K562 (cell line): ENCODE measurements around the gene BAG2. TPM values are rescaled to one million over a fixed set of nuclear protein-coding genes. Genes with fewer than 3 reads are reported as not detected.

Experiments used
- ATAC-seq: fragments of 200-7000 bp; cut with Tn5 transposase; 3 replicates; pipeline ENCODE4 v1.9.1; 2020; ENCODE audit warnings: moderate library complexity
- BruUV-seq: library from RNA; stranded (reverse); fragments of 400-500 nt; replicated peaks from 2 replicates; lab custom pipeline; 2021; lab: Mats Ljungman, UMichigan
- CTCF ChIA-PET: fragments of 300-600 bp; formaldehyde crosslinking; extraction: SDS; loops from one replicate; lab custom pipeline; 2021; ENCODE audit warnings: low intra/inter-chr PET ratio; lab: Yijun Ruan, JAX
- POLR2A ChIA-PET: fragments of 300-600, 350-650 bp; sonication (Branson Sonifier 250); formaldehyde crosslinking; extraction: SDS; loops from one replicate; lab custom pipeline; 2021; ENCODE audit warnings: antibody characterized with exemption, inconsistent platforms; lab: Yijun Ruan, JAX
- DNase-seq, 4 experiments: peaks; one replicate each; pipeline versions ENCODE4 v3.0.0 to v3.0.0-alpha.2; 2011 to 2018; ENCODE audit warnings: low spot score in 3 of 4, mixed read lengths in 3 of 4; ENCODE audit errors: extremely low read depth in 1 of 4
- FAIRE-seq: peaks from 2 replicates; lab custom pipeline; 2011; peaks lifted over from hg19 to GRCh38; lab: Jason Lieb, UNC
- H2AFZ ChIP-seq: 2 replicates; pipeline ENCODE4 v1.6.0; 2011; ENCODE audit warnings: low read depth, low read length, control low read depth, inconsistent platforms
- H3K27ac ChIP-seq: fragments of 200-600 bp; 3 replicates; pipeline ENCODE4 v1.8.0; 2011; ENCODE audit warnings: low read depth, mild to moderate bottlenecking, control low read depth, inconsistent platforms, low read length, moderate library complexity, mixed read lengths; ENCODE audit errors: extremely low read depth
- H3K27me3 ChIP-seq, 2 experiments: fragments of 300-600 bp in 1 of 2; 2 replicates in 1 of 2; 3 replicates in 1 of 2; pipeline versions ENCODE4 v1.6.0 to v1.8.0; 2011; ENCODE audit warnings: inconsistent platforms in 2 of 2, low read length in 2 of 2, mild to moderate bottlenecking in 1 of 2, mixed read lengths in 1 of 2, moderate library complexity in 1 of 2; ENCODE audit not compliant: control insufficient read depth in 2 of 2, insufficient read depth in 2 of 2
- H3K36me3 ChIP-seq: fragments of 300-600 bp; 3 replicates; pipeline ENCODE4 v1.8.0; 2011; ENCODE audit warnings: mild to moderate bottlenecking, low read length, inconsistent platforms; ENCODE audit not compliant: control insufficient read depth, insufficient read depth
- H3K4me1 ChIP-seq, 2 experiments: fragments of 200-600 bp in 1 of 2; replicated peaks in 1 of 2; 2 replicates in 1 of 2; 3 replicates in 1 of 2; pipeline versions ENCODE4 v1.5.1 to v1.8.0; 2011; ENCODE audit warnings: inconsistent platforms in 2 of 2, low read length in 2 of 2, mild to moderate bottlenecking in 1 of 2, mixed read lengths in 1 of 2, moderate library complexity in 1 of 2; ENCODE audit not compliant: control insufficient read depth in 2 of 2, insufficient read depth in 2 of 2
- H3K4me2 ChIP-seq: 2 replicates; pipeline ENCODE4 v1.6.1; 2011; ENCODE audit warnings: low read length, control low read depth, inconsistent platforms, mixed read lengths; ENCODE audit not compliant: insufficient read depth
- H3K4me3 ChIP-seq: fragments of 200-600 bp; sonication (generic), shearing (Covaris generic); 2 replicates; pipeline ENCODE4 v1.5.1; 2016; ENCODE audit warnings: control low read depth, inconsistent platforms
- H3K79me2 ChIP-seq: fragments of 200-600 bp; 3 replicates; pipeline ENCODE4 v1.8.0; 2011; ENCODE audit warnings: low read length, inconsistent platforms; ENCODE audit not compliant: control insufficient read depth, insufficient read depth
- H3K9ac ChIP-seq, 2 experiments: 2 replicates each; pipeline versions ENCODE4 v1.6.0 to v1.6.1; 2011; ENCODE audit warnings: low read depth in 2 of 2, low read length in 2 of 2, control low read depth in 1 of 2, inconsistent platforms in 1 of 2, mild to moderate bottlenecking in 1 of 2, mixed read lengths in 1 of 2; ENCODE audit not compliant: insufficient read depth in 1 of 2
- H3K9me1 ChIP-seq: one replicate; pipeline ENCODE4 v1.6.0; 2011; ENCODE audit warnings: inconsistent platforms, mild to moderate bottlenecking, low read length, moderate library complexity; ENCODE audit not compliant: control insufficient read depth, insufficient read depth
- H3K9me3 ChIP-seq: replicated peaks from 2 replicates; pipeline ENCODE4 v1.5.1; 2011; ENCODE audit warnings: low read depth, low read length, inconsistent platforms; ENCODE audit not compliant: control insufficient read depth, insufficient read depth
- H4K20me1 ChIP-seq: replicated peaks from 2 replicates; pipeline ENCODE4 v1.6.1; 2011; ENCODE audit warnings: low read length, inconsistent platforms, mixed read lengths; ENCODE audit not compliant: control insufficient read depth, insufficient read depth
- WGBS: fragments of 100-300 bp; shearing (Covaris generic); methylation state at CpG from one replicate; pipeline ENCODE4 v1.1.6; 2016; ENCODE audit warnings: low coverage, mixed read lengths; ENCODE audit not compliant: insufficient coverage; ENCODE audit errors: missing lambda C conversion rate; 5-methylcytosine and 5-hydroxymethylcytosine counted together
- in situ Hi-C: fragments of 300-500 bp; cut with MboI; formaldehyde crosslinking; loops from 4 replicates; pipeline ENCODE4 v1.15.0; 2018; ENCODE audit warnings: inconsistent platforms, mixed read lengths
- intact Hi-C: fragments of 100-400 bp; cut with micrococcal nuclease; formaldehyde crosslinking; loops from 2 replicates; pipeline ENCODE4 v1.14.2; 2022
- polyA plus RNA-seq, 8 experiments: library from polyadenylated mRNA; depleted of rRNA in 4 of 8; stranded (reverse) in 5 of 8; unstranded in 3 of 8; fragments of >200 nt; fragmentation: Nextera tagmentation in 2 of 8; fragmentation: Illumina TruSeq in 1 of 8; extraction: Ambion mirVana in 2 of 8; extraction: Trizol in 1 of 8; gene quantifications; 2 replicates each; pipeline versions ENCODE4 v1.2.1 to v1.2.3, GENCODE V29; 2011 to 2014; ENCODE audit warnings: inconsistent platforms in 1 of 8, missing spikeins in 1 of 8
- total RNA-seq, 7 experiments: library from RNA; depleted of rRNA in 6 of 7; stranded (reverse); fragments of >200 nt in 6 of 7; fragmentation: Illumina TruSeq in 2 of 7; extraction: Trizol in 2 of 7; gene quantifications; 2 replicates each; pipeline versions ENCODE4 v1.2.1 to v1.2.3, GENCODE V29; 2011 to 2021; ENCODE audit warnings: low replicate concordance in 1 of 7
- TF ChIP-seq, protein P1 (sequence below), 2 experiments: fragments of 450-650 bp; formaldehyde crosslinking in 1 of 2; IDR thresholded peaks; 2 replicates each; pipeline versions ENCODE4 v1.4.0 to v1.6.1; 2014 to 2020; ENCODE audit warnings: mild to moderate bottlenecking in 2 of 2, borderline replicate concordance in 1 of 2, low read depth in 1 of 2
- TF ChIP-seq, protein P2 (sequence below), 2 experiments: fragments of 450-650 bp in 1 of 2; sonication (generic) in 1 of 2; formaldehyde crosslinking in 1 of 2; IDR thresholded peaks; 2 replicates each; pipeline versions ENCODE4 v1.7.1 to v1.9.0; 2016 to 2022; ENCODE audit warnings: inconsistent platforms in 1 of 2, mild to moderate bottlenecking in 1 of 2, missing genetic modification reagents in 1 of 2

The BAG2 gene
- total and polyA plus RNA-seq, 9 of the 15 experiments (the other 6 are each of a cell fraction or from before 2014, with no cell fraction given), result 12.8 to 20.7 (median 17.6) TPM

DNA sequence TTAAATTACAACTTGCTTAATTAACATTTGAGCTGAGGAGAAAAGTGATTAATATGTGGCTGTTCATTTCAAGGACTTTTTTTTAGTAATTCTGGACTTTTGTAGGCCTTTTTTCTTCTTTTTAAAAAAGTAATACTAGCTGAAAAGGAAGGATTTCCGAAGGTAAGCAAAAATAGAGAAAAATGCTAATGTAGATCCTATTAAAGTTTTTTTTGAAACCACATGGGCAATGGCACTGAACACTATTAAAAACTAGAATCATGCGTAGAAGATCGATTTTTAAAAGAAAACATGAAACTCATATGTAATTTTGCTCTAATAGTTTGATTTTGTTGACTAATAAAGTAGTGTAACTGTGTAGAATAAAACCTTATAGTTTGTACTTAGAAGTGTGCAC, 2.4 kb downstream of the BAG2 start:
- 0% methylated on average over 3 of the region's 3 CpGs for WGBS
- no TSS peak for BruUV-seq
- in situ Hi-C loops, result no loop called here
- TF ChIP-seq, protein P1, sequence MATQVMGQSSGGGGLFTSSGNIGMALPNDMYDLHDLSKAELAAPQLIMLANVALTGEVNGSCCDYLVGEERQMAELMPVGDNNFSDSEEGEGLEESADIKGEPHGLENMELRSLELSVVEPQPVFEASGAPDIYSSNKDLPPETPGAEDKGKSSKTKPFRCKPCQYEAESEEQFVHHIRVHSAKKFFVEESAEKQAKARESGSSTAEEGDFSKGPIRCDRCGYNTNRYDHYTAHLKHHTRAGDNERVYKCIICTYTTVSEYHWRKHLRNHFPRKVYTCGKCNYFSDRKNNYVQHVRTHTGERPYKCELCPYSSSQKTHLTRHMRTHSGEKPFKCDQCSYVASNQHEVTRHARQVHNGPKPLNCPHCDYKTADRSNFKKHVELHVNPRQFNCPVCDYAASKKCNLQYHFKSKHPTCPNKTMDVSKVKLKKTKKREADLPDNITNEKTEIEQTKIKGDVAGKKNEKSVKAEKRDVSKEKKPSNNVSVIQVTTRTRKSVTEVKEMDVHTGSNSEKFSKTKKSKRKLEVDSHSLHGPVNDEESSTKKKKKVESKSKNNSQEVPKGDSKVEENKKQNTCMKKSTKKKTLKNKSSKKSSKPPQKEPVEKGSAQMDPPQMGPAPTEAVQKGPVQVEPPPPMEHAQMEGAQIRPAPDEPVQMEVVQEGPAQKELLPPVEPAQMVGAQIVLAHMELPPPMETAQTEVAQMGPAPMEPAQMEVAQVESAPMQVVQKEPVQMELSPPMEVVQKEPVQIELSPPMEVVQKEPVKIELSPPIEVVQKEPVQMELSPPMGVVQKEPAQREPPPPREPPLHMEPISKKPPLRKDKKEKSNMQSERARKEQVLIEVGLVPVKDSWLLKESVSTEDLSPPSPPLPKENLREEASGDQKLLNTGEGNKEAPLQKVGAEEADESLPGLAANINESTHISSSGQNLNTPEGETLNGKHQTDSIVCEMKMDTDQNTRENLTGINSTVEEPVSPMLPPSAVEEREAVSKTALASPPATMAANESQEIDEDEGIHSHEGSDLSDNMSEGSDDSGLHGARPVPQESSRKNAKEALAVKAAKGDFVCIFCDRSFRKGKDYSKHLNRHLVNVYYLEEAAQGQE (IDR thresholded peaks at IDR 0.05; ENCODE audit: borderline replicate concordance), result no peak
- TF ChIP-seq, protein P1 (CRISPR knock-in tag; IDR thresholded peaks at IDR 0.05; ENCODE audit: low read depth), result no peak
- TF ChIP-seq, protein P2, sequence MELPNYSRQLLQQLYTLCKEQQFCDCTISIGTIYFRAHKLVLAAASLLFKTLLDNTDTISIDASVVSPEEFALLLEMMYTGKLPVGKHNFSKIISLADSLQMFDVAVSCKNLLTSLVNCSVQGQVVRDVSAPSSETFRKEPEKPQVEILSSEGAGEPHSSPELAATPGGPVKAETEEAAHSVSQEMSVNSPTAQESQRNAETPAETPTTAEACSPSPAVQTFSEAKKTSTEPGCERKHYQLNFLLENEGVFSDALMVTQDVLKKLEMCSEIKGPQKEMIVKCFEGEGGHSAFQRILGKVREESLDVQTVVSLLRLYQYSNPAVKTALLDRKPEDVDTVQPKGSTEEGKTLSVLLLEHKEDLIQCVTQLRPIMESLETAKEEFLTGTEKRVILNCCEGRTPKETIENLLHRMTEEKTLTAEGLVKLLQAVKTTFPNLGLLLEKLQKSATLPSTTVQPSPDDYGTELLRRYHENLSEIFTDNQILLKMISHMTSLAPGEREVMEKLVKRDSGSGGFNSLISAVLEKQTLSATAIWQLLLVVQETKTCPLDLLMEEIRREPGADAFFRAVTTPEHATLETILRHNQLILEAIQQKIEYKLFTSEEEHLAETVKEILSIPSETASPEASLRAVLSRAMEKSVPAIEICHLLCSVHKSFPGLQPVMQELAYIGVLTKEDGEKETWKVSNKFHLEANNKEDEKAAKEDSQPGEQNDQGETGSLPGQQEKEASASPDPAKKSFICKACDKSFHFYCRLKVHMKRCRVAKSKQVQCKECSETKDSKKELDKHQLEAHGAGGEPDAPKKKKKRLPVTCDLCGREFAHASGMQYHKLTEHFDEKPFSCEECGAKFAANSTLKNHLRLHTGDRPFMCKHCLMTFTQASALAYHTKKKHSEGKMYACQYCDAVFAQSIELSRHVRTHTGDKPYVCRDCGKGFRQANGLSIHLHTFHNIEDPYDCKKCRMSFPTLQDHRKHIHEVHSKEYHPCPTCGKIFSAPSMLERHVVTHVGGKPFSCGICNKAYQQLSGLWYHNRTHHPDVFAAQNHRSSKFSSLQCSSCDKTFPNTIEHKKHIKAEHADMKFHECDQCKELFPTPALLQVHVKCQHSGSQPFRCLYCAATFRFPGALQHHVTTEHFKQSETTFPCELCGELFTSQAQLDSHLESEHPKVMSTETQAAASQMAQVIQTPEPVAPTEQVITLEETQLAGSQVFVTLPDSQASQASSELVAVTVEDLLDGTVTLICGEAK (IDR thresholded peaks at IDR 0.05), result peak; percentile 83
- TF ChIP-seq, protein P2 (CRISPR knock-in tag; IDR thresholded peaks at IDR 0.05), result no peak

More for the DNA sequence above, 2.4 kb downstream of the BAG2 start:
- peak overlapping the region; percentile 91 for H3K4me3 ChIP-seq
- peaks cover 79% of the 10 kb centered on the region for H3K79me2 ChIP-seq
- FAIRE-seq, result no peak
- H3K9me1 ChIP-seq, result no peaks in the 10 kb centered on the region
- peak overlapping the region; percentile 15 to 96; a peak in 3 of 4 replicates for H3K9ac ChIP-seq
- no peak for DNase-seq
- H4K20me1 ChIP-seq, result peaks cover 5% of the 10 kb centered on the region; the same call in 1 of the 2 replicates
- H3K27me3 ChIP-seq, result no peaks in the 10 kb centered on the region
- ChIA-PET CTCF (no interaction called here), POLR2A (interaction anchor here (0.6 to 1.0 kb wide), 4 partner anchors 8 to 143 kb away, joined by 3 to 4 read pairs (median 3); partner anchors contain the start of genes PRIM2 and ZNF451)
- intact Hi-C loops, result loop anchor here (5.0 kb wide), 4 partner anchors 82 to 272 kb away; partner anchors contain the start of genes KIAA1586 and ZNF451
- ATAC-seq, result no peak
- peak overlapping the region; percentile 98 for H3K27ac ChIP-seq
- H3K9me3 ChIP-seq, result no peaks in the 10 kb centered on the region
- peaks cover 7 to 19% of the 10 kb centered on the region in 2 experiments; a peak in 3 of 5 replicates for H3K4me1 ChIP-seq
- peak overlapping the region; percentile 95 for H3K4me2 ChIP-seq
- peak overlapping the region; percentile 67 for H2AFZ ChIP-seq
- peaks cover 65% of the 10 kb centered on the region; the same call in 2 of the 3 replicates for H3K36me3 ChIP-seq
